HCT116 (cell line): ENCODE measurements around the gene IFNW1.

ENCODE experiments used
- CBX3 ChIP-seq: IDR thresholded peaks from 2 replicates; pipeline ENCODE4 v1.6.1; 2012; ENCODE audit warnings: low read depth
- EZH2 ChIP-seq: fragments of 200-600 bp; sonication (generic); IDR thresholded peaks from 2 replicates; pipeline ENCODE4 v1.6.1; 2017; ENCODE audit warnings: antibody characterized with exemption, mixed run types
- JUND ChIP-seq: IDR thresholded peaks from 2 replicates; pipeline ENCODE4 v1.6.1; 2012
- MAX ChIP-seq: IDR thresholded peaks from 2 replicates; pipeline ENCODE4 v1.6.1; 2012
- POLR2A ChIP-seq: IDR thresholded peaks from 2 replicates; pipeline ENCODE4 v1.7.0; 2011; ENCODE audit warnings: borderline replicate concordance; ENCODE audit not compliant: insufficient read depth, insufficient read length; ENCODE audit errors: extremely low read depth
- POLR2AphosphoS5 ChIP-seq: IDR thresholded peaks from 2 replicates; pipeline ENCODE4 v1.6.1; 2011; ENCODE audit warnings: mild to moderate bottlenecking, low read depth, low read length, moderate library complexity
- RAD21 ChIP-seq: IDR thresholded peaks from 2 replicates; pipeline ENCODE4 v1.6.1; 2012; ENCODE audit warnings: low read depth, mild to moderate bottlenecking
- SIN3A ChIP-seq: IDR thresholded peaks from 2 replicates; pipeline ENCODE4 v1.6.1; 2012; ENCODE audit warnings: low read depth
- TCF7L2 ChIP-seq: IDR thresholded peaks from 2 replicates; pipeline ENCODE4 v1.7.0; 2011; ENCODE audit warnings: borderline replicate concordance, inconsistent platforms; ENCODE audit not compliant: insufficient read depth, insufficient read length; ENCODE audit errors: extremely low read depth
- YY1 ChIP-seq: IDR thresholded peaks from 2 replicates; pipeline ENCODE4 v1.6.1; 2011; ENCODE audit warnings: low read length, low read depth, moderate library complexity, mild to moderate bottlenecking; ENCODE audit not compliant: insufficient replicate concordance; ENCODE audit errors: extremely low read depth
- ZFX ChIP-seq: fragments of 450-650 bp; IDR thresholded peaks from 2 replicates; pipeline ENCODE4 v1.6.1; 2017
- TF ChIP-seq, protein P1 (sequence below), 3 experiments: fragments of 200-600 bp in 1 of 3; sonication (generic) in 1 of 3; IDR thresholded peaks in 2 of 3; conservative IDR thresholded peaks in 1 of 3; 2 replicates each; pipeline ENCODE4 v1.5.1; 2012 to 2017; ENCODE audit warnings: low read depth in 2 of 3, low read length in 2 of 3, antibody characterized with exemption in 1 of 3, borderline replicate concordance in 1 of 3, control low read depth in 1 of 3, mild to moderate bottlenecking in 1 of 3, mixed read lengths in 1 of 3, mixed run types in 1 of 3, moderate library complexity in 1 of 3; ENCODE audit not compliant: insufficient read depth in 1 of 3
- TF ChIP-seq, protein P2 (sequence below): IDR thresholded peaks from 2 replicates; pipeline ENCODE4 v1.6.1; 2011; ENCODE audit warnings: mild to moderate bottlenecking, low read length, moderate library complexity; ENCODE audit not compliant: insufficient replicate concordance; ENCODE audit errors: extremely low read depth

DNA sequence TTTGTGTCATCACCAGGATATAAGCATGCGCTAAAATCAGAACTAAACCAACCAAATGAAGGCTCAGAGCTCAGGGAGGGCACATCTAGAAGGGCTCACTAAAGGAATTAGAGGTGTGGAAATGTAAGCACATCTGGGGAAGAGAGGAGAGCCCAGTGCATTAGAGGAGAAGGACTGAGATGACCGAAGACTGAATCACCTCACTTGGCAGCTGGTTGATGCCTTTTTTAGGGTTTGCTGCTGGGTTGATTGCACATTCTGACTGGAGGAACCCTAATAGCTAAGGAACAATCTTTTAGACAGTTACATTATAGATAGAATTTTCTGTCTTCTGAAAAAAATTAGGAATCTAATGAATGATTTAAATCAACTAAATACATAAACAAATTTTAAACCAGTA lies 33.0 kb upstream of the IFNW1 start:
- TF ChIP-seq, protein P1, sequence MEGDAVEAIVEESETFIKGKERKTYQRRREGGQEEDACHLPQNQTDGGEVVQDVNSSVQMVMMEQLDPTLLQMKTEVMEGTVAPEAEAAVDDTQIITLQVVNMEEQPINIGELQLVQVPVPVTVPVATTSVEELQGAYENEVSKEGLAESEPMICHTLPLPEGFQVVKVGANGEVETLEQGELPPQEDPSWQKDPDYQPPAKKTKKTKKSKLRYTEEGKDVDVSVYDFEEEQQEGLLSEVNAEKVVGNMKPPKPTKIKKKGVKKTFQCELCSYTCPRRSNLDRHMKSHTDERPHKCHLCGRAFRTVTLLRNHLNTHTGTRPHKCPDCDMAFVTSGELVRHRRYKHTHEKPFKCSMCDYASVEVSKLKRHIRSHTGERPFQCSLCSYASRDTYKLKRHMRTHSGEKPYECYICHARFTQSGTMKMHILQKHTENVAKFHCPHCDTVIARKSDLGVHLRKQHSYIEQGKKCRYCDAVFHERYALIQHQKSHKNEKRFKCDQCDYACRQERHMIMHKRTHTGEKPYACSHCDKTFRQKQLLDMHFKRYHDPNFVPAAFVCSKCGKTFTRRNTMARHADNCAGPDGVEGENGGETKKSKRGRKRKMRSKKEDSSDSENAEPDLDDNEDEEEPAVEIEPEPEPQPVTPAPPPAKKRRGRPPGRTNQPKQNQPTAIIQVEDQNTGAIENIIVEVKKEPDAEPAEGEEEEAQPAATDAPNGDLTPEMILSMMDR (IDR thresholded peaks at IDR 0.05 in 2 of 3, conservative IDR thresholded peaks at IDR 0.05 in 1 of 3; ENCODE audit: borderline replicate concordance in 1 of 3, insufficient read depth in 1 of 3, low read depth in 2 of 3, low read length in 2 of 3) = no peak
- no peak for TF ChIP-seq POLR2AphosphoS5
- TF ChIP-seq MAX = no peak
- TF ChIP-seq SIN3A = no peak
- TF ChIP-seq CBX3 = no peak
- TF ChIP-seq POLR2A = no peak
- no peak for TF ChIP-seq RAD21
- TF ChIP-seq, protein P2, sequence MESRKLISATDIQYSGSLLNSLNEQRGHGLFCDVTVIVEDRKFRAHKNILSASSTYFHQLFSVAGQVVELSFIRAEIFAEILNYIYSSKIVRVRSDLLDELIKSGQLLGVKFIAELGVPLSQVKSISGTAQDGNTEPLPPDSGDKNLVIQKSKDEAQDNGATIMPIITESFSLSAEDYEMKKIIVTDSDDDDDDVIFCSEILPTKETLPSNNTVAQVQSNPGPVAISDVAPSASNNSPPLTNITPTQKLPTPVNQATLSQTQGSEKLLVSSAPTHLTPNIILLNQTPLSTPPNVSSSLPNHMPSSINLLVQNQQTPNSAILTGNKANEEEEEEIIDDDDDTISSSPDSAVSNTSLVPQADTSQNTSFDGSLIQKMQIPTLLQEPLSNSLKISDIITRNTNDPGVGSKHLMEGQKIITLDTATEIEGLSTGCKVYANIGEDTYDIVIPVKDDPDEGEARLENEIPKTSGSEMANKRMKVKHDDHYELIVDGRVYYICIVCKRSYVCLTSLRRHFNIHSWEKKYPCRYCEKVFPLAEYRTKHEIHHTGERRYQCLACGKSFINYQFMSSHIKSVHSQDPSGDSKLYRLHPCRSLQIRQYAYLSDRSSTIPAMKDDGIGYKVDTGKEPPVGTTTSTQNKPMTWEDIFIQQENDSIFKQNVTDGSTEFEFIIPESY = no peak
- no peak for TF ChIP-seq TCF7L2
- no peak for TF ChIP-seq EZH2
- no peak for TF ChIP-seq ZFX
- TF ChIP-seq JUND = no peak
- no peak for TF ChIP-seq YY1
